CD1c-positive myeloid dendritic cell (primary cell): Measurements from ENCODE around the gene DGLUCY.
"Not testable (repeated sequence)": the region's sequence is repeated elsewhere in the genome, so short reads cannot be mapped to it uniquely, and the experiment has no call there.

Experiments
- DNase-seq: peaks from one replicate; pipeline ENCODE4 v3.0.0-alpha.2; 2016; ENCODE audit errors: extremely low spot score

The DGLUCY gene, protein sequence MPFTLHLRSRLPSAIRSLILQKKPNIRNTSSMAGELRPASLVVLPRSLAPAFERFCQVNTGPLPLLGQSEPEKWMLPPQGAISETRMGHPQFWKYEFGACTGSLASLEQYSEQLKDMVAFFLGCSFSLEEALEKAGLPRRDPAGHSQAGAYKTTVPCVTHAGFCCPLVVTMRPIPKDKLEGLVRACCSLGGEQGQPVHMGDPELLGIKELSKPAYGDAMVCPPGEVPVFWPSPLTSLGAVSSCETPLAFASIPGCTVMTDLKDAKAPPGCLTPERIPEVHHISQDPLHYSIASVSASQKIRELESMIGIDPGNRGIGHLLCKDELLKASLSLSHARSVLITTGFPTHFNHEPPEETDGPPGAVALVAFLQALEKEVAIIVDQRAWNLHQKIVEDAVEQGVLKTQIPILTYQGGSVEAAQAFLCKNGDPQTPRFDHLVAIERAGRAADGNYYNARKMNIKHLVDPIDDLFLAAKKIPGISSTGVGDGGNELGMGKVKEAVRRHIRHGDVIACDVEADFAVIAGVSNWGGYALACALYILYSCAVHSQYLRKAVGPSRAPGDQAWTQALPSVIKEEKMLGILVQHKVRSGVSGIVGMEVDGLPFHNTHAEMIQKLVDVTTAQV

DNA sequence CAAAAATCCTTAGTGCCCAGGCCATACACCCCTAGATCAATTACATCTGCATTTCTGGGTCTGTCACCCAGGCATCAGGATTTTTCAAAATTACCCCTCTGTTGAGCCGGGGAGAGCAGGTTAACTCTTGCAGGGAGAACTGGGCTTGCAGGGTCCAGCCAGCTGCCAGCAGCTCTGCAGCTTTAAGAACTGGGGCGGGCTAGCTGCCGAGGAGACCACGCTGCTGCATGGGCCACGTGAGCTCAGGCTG, at the start of gene DGLUCY:
Gene DGLUCY, plus strand, starts transcription at position 245 of the 250 bp plus-strand sequence. CDS start 46,222 bp downstream, outside the sequence.
- peak; percentile 59 for DNase-seq

- DNase-seq = no peak
Observed at GRCh38 chr14:91065266-91065665, 48.6 kb upstream of the DGLUCY start.

GRCh38 chr14:91067186-91067585, 46.7 kb upstream of the DGLUCY start:
- no peak for DNase-seq

GRCh38 chr14:91068642-91069041, 45.2 kb upstream of the DGLUCY start:
- no peak for DNase-seq

- no peak for DNase-seq
Observed at GRCh38 chr14:91070572-91070971, 43.3 kb upstream of the DGLUCY start.

GRCh38 chr14:91075553-91075952, 38.3 kb upstream of the DGLUCY start:
- no peak for DNase-seq

GRCh38 chr14:91078095-91078737, 35.7 kb upstream of the DGLUCY start:
- DNase-seq = peak; percentile 39

DNA sequence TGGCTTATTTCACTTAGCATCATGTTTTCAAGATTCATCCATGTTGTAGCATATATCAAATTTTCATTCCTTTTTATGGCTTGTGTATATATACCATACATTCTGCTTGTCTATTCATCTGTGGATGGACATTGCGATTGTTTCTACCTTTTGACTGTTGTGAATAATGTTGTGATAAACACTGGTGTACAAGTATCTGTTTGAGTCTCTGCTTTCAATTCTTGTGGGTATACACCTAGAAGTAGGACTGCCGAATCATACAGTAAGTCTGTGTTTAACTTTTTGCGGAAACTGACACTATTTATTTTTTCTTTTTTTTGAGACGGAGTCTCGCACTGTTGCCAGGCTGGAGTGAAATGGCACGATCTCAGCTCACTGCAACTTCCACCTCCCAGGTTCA, 33.8 kb upstream of the DGLUCY start:
- DNase-seq = no peak

GRCh38 chr14:91082282-91082681, 31.6 kb upstream of the DGLUCY start:
- DNase-seq = no peak

DNA sequence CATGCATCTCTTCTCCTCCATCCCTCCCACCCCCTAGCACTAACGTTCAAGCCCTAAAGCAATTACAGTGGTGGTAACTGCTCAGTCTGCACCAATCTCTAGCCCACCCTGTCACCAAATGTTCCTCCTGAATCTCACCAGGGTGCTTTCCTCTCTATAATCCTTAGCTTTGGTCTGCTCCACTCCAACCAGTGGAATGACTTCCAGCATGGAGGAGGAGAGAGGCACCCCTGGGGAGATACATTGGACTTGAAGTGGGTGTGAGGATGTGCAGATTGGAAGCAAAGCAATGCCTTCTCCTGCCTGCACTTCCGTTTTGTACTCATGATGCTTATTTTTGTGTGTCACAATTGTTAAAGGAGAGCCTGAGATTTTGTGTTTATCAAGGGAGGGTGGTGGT, 29.4 kb upstream of the DGLUCY start:
- no peak for DNase-seq

- not testable (repeated sequence) for DNase-seq
Observed at GRCh38 chr14:91087470-91087869, 26.4 kb upstream of the DGLUCY start.

GRCh38 chr14:91088585-91089235, 25.2 kb upstream of the DGLUCY start:
- no peak for DNase-seq

- DNase-seq = no peak
Observed at GRCh38 chr14:91089958-91090535, 23.8 kb upstream of the DGLUCY start.

GRCh38 chr14:91090743-91091142, 23.1 kb upstream of the DGLUCY start:
- no peak for DNase-seq

DNA sequence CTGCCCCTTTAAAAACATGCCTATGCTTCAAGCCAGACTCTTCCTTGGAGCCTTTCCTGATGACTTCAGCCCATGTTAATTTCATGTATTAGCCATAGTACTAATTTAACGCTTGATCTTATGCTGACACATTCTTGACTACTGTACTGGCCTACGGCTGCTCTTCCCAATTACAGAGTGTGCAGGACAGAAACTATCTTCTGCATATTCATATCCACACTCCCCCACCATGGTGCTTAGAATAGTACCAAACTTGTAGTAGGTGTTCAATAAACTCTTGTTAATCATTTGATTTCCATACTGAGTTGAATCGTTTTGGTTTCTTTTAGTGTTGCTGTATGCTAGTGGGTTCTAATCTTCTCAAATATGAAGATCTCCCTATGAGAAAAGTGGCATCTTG, 21.8 kb upstream of the DGLUCY start:
- DNase-seq = no peak

DNA sequence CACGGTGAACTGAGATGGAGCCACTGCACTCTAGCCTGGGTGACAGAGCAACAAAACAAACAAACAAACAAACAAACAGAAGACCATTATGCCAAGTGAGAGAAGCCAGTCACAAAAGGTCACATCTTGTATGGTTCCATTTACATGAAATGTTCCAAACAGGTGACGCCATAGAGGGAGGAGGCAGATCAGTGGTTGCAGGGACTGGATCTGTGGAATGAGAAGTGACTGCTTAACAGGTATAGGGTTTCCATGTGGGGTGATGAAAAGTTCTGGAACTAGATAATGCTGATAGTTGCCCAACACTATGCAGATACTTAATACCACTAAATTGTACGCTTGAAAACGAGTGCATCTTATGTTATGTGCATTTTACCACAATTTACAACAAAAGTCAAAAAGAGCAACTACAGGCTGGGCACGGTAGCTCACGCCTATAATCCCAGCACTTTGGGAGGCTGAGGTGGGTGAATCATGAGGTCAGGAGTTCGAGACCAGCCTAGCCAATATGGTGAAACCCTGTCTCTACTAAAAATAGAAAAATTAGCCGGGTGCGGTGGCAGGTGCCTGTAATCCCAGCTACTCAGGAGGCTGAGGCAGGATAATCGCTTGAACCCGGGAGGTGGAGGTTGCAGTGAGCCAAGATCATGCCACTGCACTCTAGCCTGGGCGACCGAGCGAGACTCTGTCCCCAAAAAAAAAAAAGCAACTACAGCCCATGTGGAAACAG, 20.0 kb upstream of the DGLUCY start:
- not testable (repeated sequence) for DNase-seq

DNA sequence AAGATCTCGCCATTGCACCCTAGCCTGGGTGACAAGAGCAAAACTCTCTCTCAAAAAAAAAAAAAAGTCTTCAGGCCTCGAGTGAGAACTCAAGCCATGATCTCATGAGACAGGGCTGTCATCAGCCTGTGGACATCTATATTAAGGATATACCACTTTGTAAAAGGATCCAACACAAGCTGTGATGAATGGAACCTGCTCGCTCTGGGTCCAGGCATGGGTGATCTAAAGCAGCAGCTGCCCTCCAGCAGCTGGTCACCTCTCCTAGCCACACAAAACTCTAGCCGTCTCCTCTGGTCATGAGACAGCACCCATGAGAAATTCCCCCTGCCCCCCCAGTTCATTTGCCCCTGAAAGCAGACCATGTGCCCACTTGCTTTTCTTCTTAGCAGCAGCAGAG, 19.1 kb upstream of the DGLUCY start:
- DNase-seq = no peak

GRCh38 chr14:91095178-91095577, 18.7 kb upstream of the DGLUCY start:
- no peak for DNase-seq

DNA sequence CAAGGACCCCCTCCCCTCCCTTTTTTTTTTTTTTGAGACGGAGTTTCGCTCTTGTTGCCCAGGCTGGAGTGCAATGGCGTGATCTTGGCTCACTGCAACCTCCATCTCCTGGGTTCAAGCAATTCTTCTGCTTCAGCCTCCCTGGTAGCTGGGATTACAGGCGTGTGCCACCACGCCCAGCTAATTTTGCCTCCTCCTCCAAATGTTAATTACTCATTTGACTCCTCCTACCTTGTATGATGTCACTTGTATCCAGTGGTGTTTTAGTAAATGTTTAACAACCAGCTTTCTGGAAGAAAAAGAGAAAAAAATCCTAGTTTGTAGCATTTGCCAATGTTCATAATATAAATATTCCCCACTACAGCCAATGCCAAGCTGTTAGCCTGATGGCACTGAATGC, 16.2 kb upstream of the DGLUCY start:
- DNase-seq = not testable (repeated sequence)

GRCh38 chr14:91098591-91098990, 15.3 kb upstream of the DGLUCY start:
- DNase-seq = no peak

DNA sequence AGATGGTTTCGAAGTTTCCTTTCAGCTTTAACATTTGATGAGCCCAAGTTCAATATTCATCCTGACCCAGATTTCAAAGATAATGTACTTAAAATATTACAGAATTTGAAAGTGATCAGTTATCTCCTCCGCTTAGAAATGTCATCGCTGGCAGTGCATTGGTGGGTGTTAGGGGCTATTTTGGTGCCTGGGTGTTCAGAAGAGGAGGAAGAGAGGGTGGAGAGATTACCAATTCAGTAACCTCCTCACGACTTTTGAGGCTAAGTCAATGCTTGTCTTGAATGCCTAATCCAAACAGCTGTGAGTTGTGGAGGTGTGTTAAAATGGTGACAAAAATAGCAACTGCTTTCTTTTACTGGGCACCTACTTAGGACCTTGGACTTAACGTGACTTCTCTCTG, 13.8 kb upstream of the DGLUCY start:
- no peak for DNase-seq

GRCh38 chr14:91103116-91103515, 10.8 kb upstream of the DGLUCY start:
- no peak for DNase-seq
